Loucy (cell line): ENCODE data around the gene DNM3.

Source experiments
- EZH2phosphoT487 ChIP-seq: fragments of 200-600 bp; IDR thresholded peaks from 2 replicates; pipeline ENCODE4 v1.6.1; 2018; ENCODE audit warnings: antibody characterized with exemption, mild to moderate bottlenecking, moderate library complexity, borderline replicate concordance
- TF ChIP-seq, protein P1 (sequence below): fragments of 200-600 bp; sonication (generic); conservative IDR thresholded peaks from 2 replicates; pipeline ENCODE4 v1.5.1; 2014; ENCODE audit warnings: mild to moderate bottlenecking, antibody characterized with exemption, low read length

DNA sequence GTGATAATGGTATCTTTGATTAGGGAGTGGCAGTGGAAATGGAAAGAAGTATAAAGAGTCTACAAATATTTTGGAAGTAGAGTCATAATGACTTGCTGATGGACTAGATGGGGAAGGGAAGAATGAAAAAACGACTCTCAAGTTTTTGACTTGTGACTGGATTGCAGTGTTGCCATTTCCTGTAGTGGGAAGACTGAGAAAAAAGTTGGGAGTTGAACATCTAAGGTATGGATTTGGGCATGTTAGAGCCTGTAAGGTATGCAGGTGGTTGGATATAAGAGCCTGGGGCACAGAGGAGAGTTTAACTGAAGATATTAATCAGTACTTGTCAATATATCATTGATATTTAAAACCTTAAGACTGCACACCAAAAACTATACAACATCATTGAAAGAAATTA, 19.4 kb downstream of the DNM3 start:
- TF ChIP-seq, protein P1, sequence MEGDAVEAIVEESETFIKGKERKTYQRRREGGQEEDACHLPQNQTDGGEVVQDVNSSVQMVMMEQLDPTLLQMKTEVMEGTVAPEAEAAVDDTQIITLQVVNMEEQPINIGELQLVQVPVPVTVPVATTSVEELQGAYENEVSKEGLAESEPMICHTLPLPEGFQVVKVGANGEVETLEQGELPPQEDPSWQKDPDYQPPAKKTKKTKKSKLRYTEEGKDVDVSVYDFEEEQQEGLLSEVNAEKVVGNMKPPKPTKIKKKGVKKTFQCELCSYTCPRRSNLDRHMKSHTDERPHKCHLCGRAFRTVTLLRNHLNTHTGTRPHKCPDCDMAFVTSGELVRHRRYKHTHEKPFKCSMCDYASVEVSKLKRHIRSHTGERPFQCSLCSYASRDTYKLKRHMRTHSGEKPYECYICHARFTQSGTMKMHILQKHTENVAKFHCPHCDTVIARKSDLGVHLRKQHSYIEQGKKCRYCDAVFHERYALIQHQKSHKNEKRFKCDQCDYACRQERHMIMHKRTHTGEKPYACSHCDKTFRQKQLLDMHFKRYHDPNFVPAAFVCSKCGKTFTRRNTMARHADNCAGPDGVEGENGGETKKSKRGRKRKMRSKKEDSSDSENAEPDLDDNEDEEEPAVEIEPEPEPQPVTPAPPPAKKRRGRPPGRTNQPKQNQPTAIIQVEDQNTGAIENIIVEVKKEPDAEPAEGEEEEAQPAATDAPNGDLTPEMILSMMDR, result no peak
- TF ChIP-seq EZH2phosphoT487, result no peak
